ENCODE measurements around the gene B4GALT7.

The B4GALT7 gene

DNA sequence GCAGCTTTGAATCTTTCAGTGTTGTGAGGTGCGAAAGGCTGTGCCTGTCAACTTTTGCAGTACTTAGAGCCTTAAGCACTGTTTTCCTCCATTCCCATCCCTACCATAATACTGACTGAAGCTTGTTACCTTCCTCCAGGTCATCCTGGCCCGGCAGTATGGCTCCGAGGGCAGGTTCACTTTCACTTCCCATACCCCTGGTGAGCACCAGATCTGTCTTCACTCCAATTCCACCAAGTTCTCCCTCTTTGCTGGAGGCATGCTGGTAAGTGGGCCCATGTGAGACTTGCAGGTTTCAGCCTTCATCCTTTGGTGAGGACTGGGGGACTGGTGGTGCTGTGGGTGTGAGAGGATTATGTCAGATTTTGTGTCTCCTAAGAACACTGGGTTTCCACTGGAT lies 6.4 kb upstream of the B4GALT7 start:
- DNase-seq = no peak

- no peak for DNase-seq
Measured at GRCh38 chr5:177594071-177594470, 5.9 kb upstream of the B4GALT7 start.

DNA sequence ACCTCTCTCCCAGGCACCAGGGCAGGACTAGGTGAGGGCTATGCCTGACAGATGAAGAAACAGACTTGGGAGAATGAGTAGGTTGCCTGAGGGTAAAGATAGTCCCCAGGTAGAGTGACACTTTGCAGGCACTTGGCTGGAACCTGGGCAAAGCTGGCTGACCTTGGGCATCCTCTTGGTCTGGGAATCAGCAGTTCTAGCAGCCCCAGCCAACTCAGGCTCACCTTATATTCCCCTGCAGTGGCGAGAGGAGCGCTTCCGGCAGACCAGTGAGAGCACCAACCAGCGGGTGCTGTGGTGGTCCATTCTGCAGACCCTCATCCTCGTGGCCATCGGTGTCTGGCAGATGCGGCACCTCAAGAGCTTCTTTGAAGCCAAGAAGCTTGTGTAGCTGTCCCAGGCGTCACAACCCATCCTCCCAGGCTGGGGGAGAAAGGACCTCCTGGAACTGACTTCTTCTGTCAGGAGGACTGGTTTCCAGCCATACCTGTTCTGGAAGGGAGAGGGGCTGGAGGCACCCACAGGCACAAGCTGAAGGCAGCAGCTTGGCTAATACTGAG lies 4.8 kb upstream of the B4GALT7 start:
- DNase-seq = no peak

DNA sequence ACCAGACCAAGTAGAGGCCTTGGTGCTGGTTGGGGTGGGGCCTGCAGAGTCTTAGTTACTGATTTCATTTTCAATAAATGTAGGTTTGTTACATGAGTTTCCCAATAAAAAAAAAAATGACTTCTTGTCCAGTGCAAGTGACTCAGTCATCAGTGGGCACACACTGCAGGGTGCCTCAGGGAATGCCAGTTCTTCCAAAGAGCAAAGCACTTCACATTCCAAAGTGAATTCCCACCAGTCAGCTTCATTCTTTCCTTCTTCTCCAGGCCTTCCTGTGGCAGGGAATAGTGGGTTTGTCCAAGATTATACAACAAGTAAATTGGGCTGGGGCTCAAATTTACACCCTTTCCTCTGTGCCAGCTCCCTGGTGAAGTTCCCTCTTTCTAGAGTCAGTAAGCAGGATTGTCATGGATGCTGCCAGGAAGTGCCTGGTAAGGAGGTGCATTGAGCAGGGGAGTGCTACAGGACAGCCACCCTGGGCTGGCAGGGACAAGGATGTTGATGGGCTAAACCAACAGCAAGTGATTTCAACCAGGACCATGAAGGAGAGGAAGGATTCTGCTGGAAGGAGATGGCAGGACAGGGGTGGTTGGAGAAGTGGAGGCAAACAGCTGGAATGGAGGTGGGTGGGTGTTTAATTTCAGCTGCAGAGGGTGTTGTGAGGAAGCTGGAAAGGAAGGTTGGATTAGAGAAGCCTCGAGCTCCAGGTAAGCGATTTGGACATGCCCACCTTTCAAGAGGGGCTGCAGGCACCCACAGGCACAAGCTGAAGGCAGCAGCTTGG lies 3.7 kb upstream of the B4GALT7 start:
- DNase-seq = no peak

DNA sequence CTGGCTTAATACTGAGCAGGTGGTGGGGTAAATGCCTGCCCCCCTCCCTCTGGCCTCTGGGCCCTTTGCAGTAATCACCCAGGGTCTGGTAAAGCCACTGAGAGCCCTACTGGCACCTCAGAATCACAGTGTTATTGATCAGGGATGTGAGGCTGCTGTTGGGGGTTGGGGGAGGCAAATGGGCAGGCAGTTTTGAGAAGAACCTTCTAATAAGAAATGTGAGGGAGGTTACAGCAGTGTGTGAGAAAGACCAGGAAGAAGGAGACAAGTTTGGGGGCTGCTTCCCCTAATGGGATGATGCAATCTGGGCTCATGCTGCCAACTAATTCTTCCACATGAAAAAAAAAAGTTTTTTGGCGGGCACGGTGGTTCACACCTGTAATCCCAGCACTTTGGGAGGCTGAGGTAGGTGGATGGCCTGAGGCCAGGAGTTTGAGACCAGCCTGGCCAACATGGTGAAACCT lies 3.1 kb upstream of the B4GALT7 start:
- no peak for DNase-seq

DNA sequence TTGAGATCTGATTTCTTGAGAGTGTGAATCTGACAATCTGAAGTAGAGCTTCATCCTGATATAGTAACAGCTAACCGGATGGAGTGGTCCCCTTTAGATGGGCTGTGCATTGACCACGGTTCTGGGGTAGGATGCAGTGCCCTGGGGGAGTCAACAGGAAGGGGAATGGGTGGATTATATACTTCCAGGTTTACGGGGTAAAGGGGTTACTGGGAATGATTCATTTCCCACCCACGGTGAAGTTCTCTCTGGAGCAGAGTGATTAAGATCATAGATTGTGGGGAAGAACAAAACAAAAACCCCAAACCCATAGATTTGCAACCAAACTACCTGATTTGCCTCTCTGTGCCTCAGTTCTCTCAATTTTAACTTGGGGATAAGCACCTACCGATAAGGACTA lies 1.5 kb upstream of the B4GALT7 start:
- DNase-seq = no peak

DNA sequence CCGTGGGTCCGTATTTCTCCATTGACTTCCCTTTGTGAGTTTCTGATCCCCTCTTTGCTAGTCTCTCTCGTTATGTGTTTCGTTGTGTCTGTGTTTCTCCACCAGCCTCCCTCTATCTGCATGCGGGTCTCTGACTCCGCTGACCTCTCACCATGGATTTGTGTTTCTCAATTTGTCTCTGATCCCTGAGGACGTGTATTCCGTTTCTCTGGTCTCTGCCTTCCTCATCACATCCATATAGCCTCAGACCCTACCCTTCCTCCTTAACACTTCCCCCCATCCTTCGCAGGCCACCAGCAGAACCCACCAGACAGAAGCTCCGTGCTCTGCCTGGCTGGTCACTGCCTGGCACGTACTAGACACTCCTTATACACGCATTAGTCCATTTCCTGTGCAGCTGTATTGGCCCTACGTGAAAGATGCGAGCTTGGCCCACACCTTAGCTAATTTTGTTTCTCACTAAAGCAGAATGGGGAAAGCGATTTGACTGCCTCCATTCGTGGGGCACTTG lies 631 bp downstream of the B4GALT7 start:
- DNase-seq = no peak

- DNase-seq = no peak
Measured at GRCh38 chr5:177601126-177601525, 1.2 kb downstream of the B4GALT7 start.

- no peak for DNase-seq
Measured at GRCh38 chr5:177601577-177602457, 1.9 kb downstream of the B4GALT7 start.

GRCh38 chr5:177602458-177602830 lies 2.5 kb downstream of the B4GALT7 start:
- DNase-seq = no peak

GRCh38 chr5:177603631-177604030 lies 3.7 kb downstream of the B4GALT7 start:
- no peak for DNase-seq

- DNase-seq = no peak
Measured at GRCh38 chr5:177604116-177604521, 4.2 kb downstream of the B4GALT7 start.

DNA sequence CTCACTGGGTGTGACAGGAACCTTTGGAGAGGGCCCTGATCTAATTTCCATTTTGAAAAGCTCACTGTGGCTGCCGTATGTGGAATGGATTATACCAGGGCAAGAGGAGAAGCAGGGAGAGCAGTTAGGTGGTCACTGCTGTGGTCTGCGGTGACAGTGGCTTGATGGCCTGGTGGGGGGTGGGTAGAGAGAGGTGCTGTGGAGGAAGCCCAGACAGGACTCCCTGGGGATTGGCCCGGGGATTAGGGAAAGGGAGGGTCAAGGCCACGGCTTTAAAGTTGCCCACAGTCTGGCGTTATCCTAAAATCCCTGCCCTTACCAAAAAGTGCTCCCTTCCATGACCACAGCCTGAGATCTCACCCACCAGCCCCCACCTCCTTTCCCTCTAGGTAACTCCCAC lies 4.7 kb downstream of the B4GALT7 start:
- no peak for DNase-seq

GRCh38 chr5:177605078-177605477 lies 5.1 kb downstream of the B4GALT7 start:
- no peak for DNase-seq

GRCh38 chr5:177605667-177606066 lies 5.7 kb downstream of the B4GALT7 start:
- DNase-seq = no peak

DNA sequence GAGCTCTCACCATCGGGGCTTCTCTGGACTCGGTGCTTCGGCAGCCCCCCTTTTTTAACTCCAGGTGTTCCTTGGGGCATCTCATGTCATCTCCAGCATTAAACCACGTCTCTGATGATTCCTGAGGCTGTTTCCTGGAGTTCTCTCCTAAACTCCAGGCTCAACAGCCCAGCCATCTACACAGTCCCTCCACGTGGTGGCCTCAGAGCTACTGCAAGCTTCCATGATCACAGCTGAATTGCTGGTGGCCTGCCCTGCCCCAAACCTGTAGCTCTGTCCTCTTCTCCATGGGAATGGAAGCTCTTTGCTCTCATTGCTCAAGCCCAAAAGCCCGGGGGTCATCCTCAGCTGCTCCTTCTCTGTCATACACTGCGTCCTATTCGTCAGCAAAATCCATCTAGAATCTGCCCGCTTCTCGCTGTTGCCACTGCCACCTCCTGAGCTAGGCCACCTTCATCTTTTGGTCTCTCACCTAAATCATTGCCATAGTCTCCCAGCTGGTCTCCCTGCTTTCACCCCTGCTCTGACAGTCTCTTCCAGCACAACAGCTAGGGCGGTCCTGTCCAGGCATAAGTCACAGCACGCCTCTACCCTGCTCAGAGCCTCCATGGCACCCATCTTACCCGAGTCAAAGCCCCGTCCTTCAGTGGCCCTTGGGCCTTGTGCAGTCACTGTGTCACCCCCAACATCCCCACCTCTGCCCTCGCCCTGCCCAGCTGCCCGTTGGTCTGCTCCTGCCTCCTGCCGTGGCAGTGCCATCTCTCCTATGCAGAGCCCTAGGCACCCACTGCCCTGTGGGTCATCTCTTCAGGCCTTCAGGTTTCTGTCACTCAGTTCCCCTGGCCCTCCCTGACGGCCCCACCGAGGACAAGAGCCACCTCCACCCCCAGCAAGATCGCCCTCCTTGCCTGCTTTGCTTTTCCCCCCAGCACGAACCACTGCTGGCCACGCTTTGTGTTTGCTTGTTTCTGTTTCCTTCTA lies 6.4 kb downstream of the B4GALT7 start:
- DNase-seq = no peak

DNA sequence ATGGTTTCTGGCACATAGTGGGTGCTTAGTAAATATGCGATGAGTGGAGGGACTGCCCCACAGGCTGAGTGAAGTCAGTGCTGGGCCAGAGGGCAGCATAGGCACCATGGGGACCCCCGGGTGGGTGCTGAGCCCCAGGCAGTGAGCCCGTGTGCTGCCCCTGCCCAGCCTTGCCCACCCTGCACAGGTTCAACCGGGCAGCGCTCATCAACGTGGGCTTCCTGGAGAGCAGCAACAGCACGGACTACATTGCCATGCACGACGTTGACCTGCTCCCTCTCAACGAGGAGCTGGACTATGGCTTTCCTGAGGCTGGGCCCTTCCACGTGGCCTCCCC lies 7.2 kb downstream of the B4GALT7 start:
- no peak for DNase-seq

- peak; percentile 52 for DNase-seq
Measured at GRCh38 chr5:177607452-177608192, 7.7 kb downstream of the B4GALT7 start.

DNA sequence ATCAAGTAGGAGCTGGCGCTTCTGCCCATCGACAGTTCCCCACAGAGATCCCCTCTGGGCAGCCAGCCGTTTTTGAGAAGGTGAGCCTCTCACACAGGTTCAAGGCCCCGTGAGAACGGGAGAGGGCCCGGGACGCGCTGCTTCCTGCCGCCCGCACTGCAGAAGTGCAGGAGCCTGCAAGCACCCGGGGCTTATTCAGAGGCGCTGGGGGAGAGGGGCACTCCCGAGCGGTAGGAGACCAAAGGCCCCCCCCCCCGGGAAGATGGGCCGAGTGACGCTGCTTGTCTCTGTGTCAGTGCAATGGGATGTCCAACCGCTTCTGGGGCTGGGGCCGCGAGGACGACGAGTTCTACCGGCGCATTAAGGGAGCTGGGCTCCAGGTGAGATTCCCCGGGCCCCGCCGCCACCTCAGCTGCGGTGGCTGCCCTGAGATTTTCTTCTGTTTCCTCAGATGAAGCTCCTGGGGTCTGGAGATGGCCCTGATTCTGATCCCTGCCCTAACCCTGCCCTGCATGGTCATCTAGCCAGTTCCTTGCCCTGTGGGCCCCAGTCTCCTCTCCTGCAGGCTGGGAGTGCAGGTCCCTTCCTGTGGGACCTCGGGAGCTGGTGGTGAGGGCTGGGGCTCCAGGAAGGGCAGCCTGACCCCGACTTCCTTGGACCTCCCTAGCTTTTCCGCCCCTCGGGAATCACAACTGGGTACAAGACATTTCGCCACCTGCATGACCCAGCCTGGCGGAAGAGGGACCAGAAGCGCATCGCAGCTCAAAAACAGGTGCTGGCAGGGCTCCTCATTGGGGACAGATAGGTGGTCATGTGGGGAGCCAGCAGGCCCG lies 8.5 kb downstream of the B4GALT7 start:
- no peak for DNase-seq
